ENCODE measurements around the gene HS6ST3.
"Not testable (repeated sequence)": the region's sequence is repeated elsewhere in the genome, so short reads cannot be mapped to it uniquely, and the experiment has no call there.

HS6ST3 gene

DNA sequence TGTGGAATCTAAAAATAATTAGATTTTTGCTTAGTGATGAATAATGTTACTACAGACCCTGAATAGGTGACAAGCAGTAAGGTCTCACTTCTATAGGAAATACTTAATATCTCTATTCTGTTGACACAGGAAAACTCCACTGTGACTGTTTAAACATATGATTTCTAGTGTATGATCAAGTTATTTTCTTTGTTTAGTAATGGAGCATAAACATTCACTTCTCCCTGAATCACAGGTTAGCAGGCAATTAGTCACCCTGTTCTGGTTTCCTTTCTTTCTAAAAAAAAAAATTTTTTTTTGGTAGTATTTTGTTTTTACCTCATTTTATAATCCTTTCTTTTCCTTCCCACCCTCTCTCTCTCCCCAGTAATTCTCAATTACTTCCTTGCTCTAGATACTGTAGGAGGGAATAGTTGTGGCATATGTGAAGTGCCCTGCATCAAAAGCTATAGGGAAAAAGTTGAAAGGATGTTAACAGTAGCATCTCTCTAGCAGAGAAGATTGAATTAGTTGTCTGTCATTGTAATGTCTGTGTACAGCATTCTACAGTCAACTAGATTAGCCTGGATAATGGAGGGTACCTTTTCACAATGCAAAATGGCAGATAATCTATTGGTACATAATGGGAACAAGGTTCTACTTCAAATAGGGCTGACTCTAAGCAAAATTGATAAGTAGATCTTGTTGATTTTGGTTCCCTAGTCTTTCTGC is 3.5 kb downstream of the HS6ST3 start:
- DNase-seq: no peak

GRCh38 chr13:96100457-96101220 is 10.7 kb downstream of the HS6ST3 start:
- no peak for DNase-seq

DNA sequence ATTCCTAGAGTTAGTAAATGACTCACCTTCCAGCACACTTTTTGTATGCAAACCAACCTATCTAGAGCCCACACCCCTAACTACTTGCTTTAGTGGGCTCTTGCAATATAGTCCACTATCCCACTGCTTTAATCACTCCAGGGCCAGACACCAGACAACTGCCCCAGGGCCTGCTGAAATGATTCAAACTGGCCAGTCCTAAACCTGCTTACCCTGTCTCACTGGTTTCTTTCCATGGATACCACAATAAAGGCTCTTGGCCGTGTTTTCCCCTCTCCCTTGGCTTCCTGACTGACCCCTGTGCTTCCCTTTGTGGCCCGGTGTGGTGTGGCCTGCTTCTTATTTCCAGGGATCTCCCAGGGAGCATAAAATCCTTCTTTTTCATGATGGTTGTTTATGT is 14.6 kb downstream of the HS6ST3 start:
- no peak for DNase-seq

GRCh38 chr13:96108072-96108471 is 18.2 kb downstream of the HS6ST3 start:
- DNase-seq: not testable (repeated sequence)

- DNase-seq: no peak
Observed at GRCh38 chr13:96109125-96109524, 19.2 kb downstream of the HS6ST3 start.

GRCh38 chr13:96112936-96113335 is 23.0 kb downstream of the HS6ST3 start:
- DNase-seq: no peak

GRCh38 chr13:96115368-96115767 is 25.5 kb downstream of the HS6ST3 start:
- not testable (repeated sequence) for DNase-seq

DNA sequence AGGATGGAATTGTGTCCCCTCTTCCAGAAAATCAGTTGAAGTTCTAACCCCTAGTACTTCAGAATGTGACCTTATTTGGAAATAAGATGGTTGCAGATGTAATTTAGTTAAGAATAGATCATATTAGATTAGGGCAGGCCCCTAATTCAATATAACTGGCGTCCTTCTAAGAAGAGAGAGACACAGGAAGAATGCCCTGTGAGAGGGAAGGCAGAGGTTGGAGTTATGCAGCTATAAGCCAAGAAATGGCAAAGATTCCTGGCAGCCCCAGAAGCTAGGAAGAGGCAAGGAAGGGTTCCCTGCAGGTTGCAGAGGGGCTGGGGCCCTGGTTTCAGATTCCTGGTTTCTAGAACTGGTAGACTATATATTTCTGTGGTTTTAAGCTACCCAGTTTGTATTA is 30.0 kb downstream of the HS6ST3 start:
- DNase-seq: no peak

DNA sequence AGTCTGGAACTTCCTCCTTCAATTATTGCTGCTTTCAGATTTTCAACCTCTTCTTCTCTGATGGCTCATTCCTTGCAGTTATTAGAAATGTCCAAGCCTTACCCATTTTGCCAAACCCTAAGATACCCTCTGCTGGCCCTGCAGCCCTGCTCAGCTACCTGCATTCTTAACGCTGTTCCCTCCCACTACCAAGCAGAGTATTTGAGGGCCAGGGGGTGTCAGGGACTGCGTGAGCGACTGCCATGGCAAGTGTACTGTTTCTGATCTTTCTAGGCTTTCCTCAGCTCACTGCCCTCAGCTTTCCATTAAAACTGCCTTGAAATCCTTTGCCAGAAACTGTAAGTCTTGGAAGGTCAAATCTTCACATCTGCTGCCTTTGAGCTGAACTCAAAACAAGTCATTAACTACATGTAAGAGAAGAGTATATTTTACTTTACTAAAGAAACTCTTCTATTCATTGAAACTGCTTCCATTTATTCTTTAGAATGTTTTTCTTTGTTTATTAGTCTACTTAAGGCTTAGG is 41.0 kb downstream of the HS6ST3 start:
- no peak for DNase-seq

DNA sequence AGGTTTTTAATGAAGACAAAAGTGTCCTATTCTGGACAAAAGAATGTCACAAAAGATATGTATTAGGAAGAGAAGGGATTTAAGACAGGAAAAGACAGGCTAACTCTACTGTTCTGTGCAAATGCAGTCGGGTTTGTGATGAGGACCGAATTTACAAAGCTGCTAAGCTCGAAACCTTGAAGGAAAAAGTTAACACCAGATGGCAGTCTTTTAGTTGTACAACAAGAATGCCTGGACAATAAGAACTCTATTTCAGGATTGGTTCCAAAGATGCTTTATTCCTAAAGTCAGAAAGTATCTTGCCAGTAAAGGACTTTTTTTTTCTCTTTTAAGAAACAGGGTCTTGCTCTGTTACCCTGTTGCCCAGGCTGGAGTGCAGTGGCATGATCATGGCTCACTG is 51.1 kb downstream of the HS6ST3 start:
- no peak for DNase-seq

DNA sequence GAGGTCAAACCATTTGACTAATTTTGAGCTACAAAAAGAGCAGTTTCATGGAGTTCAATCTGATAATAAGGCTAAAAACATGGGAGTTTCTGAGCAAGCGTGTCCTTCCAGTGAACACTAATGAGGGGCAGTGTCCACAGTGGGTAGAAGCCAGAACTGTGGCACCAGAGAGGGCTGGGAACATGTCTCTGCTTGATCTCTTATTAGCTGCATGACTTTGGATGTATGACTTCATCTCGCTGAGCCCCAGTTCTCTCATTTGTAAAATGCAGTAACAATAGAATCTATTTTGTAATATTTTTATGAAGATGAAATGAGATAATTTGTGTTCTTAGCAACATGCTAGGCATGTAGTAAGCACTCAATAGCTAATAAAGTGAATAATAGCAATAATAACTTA is 69.8 kb downstream of the HS6ST3 start:
- DNase-seq: no peak

- no peak for DNase-seq
Observed at GRCh38 chr13:96161141-96161540, 71.2 kb downstream of the HS6ST3 start.

- no peak for DNase-seq
Observed at GRCh38 chr13:96165840-96166239, 75.9 kb downstream of the HS6ST3 start.

DNA sequence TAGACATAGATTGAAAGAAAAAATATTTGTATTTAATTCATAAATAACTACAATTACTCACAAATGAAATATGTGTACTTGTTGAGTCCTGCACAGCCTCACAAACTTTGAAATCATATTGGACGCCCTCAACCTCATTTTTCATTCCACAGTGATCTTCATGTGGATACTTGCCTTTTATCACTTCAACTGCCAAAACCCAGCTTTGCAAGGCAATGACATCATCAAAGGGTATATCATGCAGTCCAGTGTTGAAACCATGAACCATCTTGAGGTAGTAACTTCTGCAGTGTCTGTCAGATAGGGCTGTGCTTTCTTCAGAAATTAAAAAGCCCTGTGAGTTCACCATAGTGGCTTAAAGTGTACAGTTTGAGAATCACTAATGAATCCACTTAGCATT is 82.2 kb downstream of the HS6ST3 start:
- no peak for DNase-seq

GRCh38 chr13:96178759-96179158 is 88.9 kb downstream of the HS6ST3 start:
- DNase-seq: no peak

DNA sequence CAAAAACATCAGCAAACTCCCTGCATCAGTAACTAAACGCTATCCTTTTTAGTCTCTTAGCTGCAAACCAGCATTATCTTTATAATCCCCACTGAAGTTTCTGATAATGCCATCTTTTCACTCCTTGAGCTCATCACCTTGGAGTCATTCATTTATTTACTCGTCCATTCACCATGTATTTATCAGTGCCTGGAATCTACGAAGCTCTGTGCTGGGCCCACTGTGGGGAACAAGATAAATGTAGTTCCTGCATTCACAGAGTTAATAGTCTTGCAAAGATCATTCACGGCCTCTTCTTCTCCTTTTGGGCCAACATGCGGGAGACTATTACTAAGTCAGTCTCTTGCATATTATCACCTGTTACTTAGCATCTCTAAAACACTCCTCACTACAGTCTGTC is 89.4 kb downstream of the HS6ST3 start:
- no peak for DNase-seq

DNA sequence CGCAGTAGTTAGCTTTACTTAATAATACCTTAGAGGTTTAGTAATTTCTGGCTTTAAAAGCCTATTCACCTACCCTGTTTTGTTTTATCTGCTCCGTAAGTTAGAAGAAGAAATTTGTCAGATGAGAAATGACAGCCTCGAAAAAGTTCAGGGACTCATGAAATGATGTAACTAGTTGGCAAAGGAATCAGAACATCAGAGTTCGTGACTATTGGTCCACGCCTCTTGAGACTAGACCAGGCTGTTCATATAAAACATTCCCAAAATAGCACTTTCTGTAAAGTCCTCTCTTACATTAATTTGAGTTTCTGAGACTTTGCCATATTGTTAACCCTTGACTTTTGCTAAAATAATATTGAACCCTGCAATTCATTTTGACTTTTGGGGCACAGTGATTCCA is 92.0 kb downstream of the HS6ST3 start:
- DNase-seq: no peak

DNA sequence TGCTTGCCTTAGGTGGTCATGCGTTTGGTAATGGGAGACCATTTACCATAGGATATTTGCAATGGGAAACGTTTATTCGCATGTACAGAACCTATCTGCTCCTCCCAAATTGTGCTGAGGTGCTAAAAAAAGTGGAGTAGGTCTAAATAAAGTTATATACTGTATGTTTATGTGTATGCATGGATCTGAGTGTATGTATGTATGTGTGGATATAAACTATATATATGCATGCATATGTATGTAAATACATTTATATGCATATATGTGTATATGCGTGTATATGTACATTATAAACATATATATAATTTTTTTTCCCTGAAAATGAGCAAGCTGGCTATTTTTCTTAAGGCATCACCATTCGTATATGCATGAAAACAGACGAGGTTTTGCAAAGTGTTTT is 95.9 kb downstream of the HS6ST3 start:
- DNase-seq: no peak

DNA sequence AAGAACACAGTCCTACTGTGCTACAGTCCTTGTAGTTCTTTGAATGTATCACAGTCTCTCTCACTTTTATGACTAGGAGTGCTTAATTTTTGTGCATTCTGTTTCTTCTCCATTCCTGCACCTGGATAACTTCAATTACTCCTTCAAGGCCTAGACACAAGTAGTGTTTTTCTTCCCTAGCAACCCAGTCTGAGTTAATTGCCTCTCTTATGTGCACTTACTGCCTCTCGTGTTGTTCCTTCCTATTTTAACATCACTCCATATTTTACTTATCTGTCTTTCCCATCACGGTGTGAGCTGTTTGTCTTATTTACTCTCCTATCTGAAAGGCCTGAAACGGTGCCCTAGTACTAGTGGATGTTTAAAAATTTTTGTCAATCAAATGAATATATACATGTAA is 101.5 kb downstream of the HS6ST3 start:
- DNase-seq: no peak

DNA sequence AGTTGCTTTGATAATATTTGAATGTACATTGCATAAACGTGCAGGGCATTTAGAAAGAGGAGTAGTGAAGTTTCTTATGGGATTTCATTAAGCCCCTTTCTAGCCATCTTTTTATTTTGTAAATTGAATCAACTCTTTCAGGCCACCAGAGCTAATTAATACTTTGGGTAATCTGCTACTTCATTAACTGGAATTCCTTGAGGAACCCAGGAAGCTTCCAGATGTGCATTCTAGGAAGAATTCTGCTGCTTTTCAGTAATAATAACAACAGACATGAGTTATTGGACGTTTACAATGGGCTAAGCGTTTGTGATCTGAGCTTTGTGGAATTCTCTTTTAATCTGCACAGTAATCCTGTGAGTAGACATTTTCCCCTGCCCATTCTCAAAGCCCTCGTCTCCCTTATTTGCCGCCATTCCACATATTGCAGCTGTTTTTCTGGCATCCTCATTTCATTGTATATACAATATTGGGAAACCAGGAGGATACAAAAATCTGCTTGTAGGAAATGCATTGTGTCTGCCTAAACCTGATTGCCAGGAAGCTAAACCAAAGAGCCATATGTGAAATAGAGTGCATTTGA is 103.9 kb downstream of the HS6ST3 start:
- DNase-seq: no peak

GRCh38 chr13:96198038-96198437 is 108.1 kb downstream of the HS6ST3 start:
- no peak for DNase-seq

DNA sequence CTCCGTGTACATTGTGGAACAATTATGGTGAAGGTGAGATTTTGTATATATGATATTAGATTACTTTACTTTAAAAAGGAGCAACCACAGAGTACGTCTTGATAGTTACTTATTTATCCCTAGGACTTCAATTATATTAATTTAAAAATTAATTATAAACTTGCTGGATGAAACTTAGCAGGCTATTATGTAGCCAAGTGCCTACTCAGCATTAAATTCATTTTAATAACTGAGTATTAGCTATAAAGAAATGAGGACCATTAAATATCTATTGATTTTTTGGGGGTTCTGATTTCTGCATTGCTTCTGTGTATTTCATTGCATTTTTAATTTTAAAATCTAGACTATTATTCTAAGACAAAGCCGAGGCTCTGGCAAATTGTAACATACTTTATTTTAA is 109.4 kb downstream of the HS6ST3 start:
- no peak for DNase-seq

- no peak for DNase-seq
Observed at GRCh38 chr13:96200810-96201209, 110.9 kb downstream of the HS6ST3 start.

DNA sequence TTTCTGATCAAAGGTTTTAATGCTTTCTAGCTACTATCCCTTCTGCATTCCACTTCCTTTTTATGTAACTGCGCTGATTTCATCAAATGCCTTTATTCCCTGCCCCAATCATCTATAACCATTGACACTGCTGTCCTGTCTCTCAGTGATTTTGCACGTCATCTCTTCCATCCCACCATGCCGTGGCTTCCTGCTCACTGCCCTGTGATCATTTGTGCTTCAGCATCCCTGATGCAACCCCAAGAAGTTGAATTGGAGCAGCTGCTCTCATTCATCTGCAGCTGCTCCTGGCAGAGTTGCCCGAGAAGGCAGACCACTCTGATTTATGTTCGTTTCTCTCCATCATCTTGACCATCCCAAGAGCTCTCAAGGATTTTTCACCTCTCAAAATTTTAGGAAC is 112.4 kb downstream of the HS6ST3 start:
- DNase-seq: no peak
